Tibial nerve (tissue), 4 donors: ENCODE results near the gene AUTS2.

Experiments
- CTCF ChIP-seq, 5 experiments: fragments of 200-600 bp in 3 of 5; fragments of 450-650 bp in 2 of 5; sonication (generic) in 3 of 5; IDR thresholded peaks; one replicate each; pipeline ENCODE4 v1.5.1; 2016 to 2019; ENCODE audit warnings: antibody characterized with exemption in 5 of 5, mild to moderate bottlenecking in 3 of 5, moderate library complexity in 2 of 5
- EP300 ChIP-seq, 2 donors: sonication (generic); formaldehyde crosslinking; IDR thresholded peaks; one replicate each; pipeline ENCODE4 v1.6.1; 2017; ENCODE audit warnings: antibody characterized with exemption in 2 of 2, mild to moderate bottlenecking in 1 of 2
- POLR2A ChIP-seq, 2 donors: fragments of 450-650 bp; IDR thresholded peaks; one replicate each; pipeline ENCODE4 v1.6.1; 2017; ENCODE audit warnings: antibody characterized with exemption in 2 of 2, mild to moderate bottlenecking in 2 of 2, moderate library complexity in 2 of 2

- TF ChIP-seq POLR2A (IDR thresholded peaks at IDR 0.05) (no peak), CTCF (IDR thresholded peaks at IDR 0.05) (no peak), EP300 (IDR thresholded peaks at IDR 0.05) (no peak)
Observed at GRCh38 chr7:70679661-70680060, 1081.4 kb downstream of the AUTS2 start.
